ENCODE measurements around the gene TMEFF2.

TMEFF2 gene

DNA sequence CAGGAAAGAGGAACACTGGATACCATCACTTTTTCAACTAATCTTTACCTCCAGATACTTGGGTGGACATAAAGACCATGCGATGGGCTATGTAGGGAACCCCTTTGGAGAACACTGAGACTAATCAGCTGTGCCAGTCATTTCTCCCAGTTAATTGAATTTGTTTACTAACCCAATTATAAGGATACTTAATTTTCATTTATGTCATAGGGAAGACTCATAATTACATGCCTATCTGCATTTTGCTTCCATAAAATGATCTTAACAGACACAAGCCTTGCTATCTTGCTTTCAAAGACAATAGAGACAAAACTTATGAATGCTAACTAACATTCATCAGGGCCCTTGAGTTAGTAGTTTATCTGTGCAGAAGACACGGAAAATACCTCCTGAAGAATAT is 279.0 kb downstream of the TMEFF2 start:
- no peak overlapping the region for H3K27ac ChIP-seq (ENCODE audit: extremely low read depth, low read depth, low read length)
- ChIA-PET CTCF (no interaction called here), POLR2A (no interaction called here)
- H3K4me1 ChIP-seq (ENCODE audit: control insufficient read depth, insufficient read depth, low read length) = 0 out of 2 replicates have a peak, but pooled peaks cover 2% of the 10 kb centered on the region
- TF ChIP-seq ZNF423 (tag by site-specific recombination; IDR thresholded peaks at IDR 0.05) (no peak), ZNF23 (tag by site-specific recombination; IDR thresholded peaks at IDR 0.05; ENCODE audit: borderline replicate concordance) (no peak), ZNF792 (tag by site-specific recombination; IDR thresholded peaks at IDR 0.05) (no peak), SP2 (tag by site-specific recombination; IDR thresholded peaks at IDR 0.05) (no peak), ZNF837 (tag by site-specific recombination; IDR thresholded peaks at IDR 0.05) (no peak), ZIC2 (tag by site-specific recombination; IDR thresholded peaks at IDR 0.05) (no peak), ZNF266 (tag by site-specific recombination; IDR thresholded peaks at IDR 0.05; ENCODE audit: low read depth) (no peak), ZNF558 (tag by site-specific recombination; IDR thresholded peaks at IDR 0.05) (no peak), KLF9 (tag by site-specific recombination; IDR thresholded peaks at IDR 0.05; ENCODE audit: low read depth) (no peak)
- TF ChIP-seq, protein P1, sequence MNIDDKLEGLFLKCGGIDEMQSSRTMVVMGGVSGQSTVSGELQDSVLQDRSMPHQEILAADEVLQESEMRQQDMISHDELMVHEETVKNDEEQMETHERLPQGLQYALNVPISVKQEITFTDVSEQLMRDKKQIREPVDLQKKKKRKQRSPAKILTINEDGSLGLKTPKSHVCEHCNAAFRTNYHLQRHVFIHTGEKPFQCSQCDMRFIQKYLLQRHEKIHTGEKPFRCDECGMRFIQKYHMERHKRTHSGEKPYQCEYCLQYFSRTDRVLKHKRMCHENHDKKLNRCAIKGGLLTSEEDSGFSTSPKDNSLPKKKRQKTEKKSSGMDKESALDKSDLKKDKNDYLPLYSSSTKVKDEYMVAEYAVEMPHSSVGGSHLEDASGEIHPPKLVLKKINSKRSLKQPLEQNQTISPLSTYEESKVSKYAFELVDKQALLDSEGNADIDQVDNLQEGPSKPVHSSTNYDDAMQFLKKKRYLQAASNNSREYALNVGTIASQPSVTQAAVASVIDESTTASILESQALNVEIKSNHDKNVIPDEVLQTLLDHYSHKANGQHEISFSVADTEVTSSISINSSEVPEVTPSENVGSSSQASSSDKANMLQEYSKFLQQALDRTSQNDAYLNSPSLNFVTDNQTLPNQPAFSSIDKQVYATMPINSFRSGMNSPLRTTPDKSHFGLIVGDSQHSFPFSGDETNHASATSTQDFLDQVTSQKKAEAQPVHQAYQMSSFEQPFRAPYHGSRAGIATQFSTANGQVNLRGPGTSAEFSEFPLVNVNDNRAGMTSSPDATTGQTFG (tag by site-specific recombination; IDR thresholded peaks at IDR 0.05; ENCODE audit: borderline replicate concordance) = no peak
- H3K36me3 ChIP-seq (ENCODE audit: control insufficient read depth in 2 of 2, insufficient read depth in 1 of 2, low read length in 2 of 2) = no peaks in the 10 kb centered on the region
- H3K4me3 ChIP-seq (ENCODE audit: low read depth, low read length) = no peak overlapping the region
- H3K9me3 ChIP-seq (ENCODE audit: control insufficient read depth, insufficient read depth, low read depth, low read length) = no peaks in the 10 kb centered on the region

DNA sequence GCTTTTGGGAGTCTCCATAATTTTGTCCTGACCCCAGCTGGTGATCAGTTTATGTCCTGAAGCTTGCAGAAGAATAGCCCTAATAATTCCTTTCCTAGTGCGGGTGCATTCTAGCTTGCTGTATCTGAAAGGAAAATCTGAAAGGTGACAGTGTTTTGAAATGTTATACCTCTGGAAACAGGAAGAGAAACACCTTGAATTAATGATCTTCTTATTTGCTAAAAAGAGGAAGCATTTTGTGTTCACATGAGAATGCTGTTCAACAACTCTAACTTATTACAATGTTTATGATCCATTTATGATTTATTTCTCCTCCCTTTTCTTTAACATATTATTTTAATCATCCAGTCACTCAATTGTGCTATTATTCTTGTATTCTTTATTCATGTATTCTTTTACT is 280.9 kb downstream of the TMEFF2 start:
- Histone ChIP-seq H3K9me3 (ENCODE audit: control insufficient read depth, insufficient read depth, low read depth, low read length) (no peaks in the 10 kb centered on the region), H3K27ac (ENCODE audit: extremely low read depth, low read depth, low read length) (no peak overlapping the region), H3K36me3 (ENCODE audit: control insufficient read depth in 2 of 2, insufficient read depth in 1 of 2, low read length in 2 of 2) (no peaks in the 10 kb centered on the region), H3K4me1 (ENCODE audit: control insufficient read depth, insufficient read depth, low read length) (0 out of 2 replicates have a peak, but pooled peaks cover 2% of the 10 kb centered on the region), H3K4me3 (ENCODE audit: low read depth, low read length) (no peak overlapping the region)
- no peak for TF ChIP-seq ZNF394 (tag by site-specific recombination; IDR thresholded peaks at IDR 0.05; ENCODE audit: borderline replicate concordance)
- TF ChIP-seq, protein P2, sequence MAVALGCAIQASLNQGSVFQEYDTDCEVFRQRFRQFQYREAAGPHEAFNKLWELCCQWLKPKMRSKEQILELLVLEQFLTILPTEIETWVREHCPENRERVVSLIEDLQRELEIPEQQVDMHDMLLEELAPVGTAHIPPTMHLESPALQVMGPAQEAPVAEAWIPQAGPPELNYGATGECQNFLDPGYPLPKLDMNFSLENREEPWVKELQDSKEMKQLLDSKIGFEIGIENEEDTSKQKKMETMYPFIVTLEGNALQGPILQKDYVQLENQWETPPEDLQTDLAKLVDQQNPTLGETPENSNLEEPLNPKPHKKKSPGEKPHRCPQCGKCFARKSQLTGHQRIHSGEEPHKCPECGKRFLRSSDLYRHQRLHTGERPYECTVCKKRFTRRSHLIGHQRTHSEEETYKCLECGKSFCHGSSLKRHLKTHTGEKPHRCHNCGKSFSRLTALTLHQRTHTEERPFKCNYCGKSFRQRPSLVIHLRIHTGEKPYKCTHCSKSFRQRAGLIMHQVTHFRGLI (tag by site-specific recombination; IDR thresholded peaks at IDR 0.05) = no peak
- no peak for TF ChIP-seq ZNF629 (tag by site-specific recombination; IDR thresholded peaks at IDR 0.05)
- no peak for TF ChIP-seq BCL11B (tag by site-specific recombination; IDR thresholded peaks at IDR 0.05; ENCODE audit: low read depth)
- no peak for TF ChIP-seq ZBTB20 (tag by site-specific recombination; IDR thresholded peaks at IDR 0.05)
- no peak for TF ChIP-seq MEIS1 (CRISPR knock-in tag; IDR thresholded peaks at IDR 0.05; ENCODE audit: borderline replicate concordance)
- TF ChIP-seq, protein P3, sequence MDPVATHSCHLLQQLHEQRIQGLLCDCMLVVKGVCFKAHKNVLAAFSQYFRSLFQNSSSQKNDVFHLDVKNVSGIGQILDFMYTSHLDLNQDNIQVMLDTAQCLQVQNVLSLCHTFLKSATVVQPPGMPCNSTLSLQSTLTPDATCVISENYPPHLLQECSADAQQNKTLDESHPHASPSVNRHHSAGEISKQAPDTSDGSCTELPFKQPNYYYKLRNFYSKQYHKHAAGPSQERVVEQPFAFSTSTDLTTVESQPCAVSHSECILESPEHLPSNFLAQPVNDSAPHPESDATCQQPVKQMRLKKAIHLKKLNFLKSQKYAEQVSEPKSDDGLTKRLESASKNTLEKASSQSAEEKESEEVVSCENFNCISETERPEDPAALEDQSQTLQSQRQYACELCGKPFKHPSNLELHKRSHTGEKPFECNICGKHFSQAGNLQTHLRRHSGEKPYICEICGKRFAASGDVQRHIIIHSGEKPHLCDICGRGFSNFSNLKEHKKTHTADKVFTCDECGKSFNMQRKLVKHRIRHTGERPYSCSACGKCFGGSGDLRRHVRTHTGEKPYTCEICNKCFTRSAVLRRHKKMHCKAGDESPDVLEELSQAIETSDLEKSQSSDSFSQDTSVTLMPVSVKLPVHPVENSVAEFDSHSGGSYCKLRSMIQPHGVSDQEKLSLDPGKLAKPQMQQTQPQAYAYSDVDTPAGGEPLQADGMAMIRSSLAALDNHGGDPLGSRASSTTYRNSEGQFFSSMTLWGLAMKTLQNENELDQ (tag by site-specific recombination; IDR thresholded peaks at IDR 0.05; ENCODE audit: low read depth) = no peak
- TF ChIP-seq, protein P4, sequence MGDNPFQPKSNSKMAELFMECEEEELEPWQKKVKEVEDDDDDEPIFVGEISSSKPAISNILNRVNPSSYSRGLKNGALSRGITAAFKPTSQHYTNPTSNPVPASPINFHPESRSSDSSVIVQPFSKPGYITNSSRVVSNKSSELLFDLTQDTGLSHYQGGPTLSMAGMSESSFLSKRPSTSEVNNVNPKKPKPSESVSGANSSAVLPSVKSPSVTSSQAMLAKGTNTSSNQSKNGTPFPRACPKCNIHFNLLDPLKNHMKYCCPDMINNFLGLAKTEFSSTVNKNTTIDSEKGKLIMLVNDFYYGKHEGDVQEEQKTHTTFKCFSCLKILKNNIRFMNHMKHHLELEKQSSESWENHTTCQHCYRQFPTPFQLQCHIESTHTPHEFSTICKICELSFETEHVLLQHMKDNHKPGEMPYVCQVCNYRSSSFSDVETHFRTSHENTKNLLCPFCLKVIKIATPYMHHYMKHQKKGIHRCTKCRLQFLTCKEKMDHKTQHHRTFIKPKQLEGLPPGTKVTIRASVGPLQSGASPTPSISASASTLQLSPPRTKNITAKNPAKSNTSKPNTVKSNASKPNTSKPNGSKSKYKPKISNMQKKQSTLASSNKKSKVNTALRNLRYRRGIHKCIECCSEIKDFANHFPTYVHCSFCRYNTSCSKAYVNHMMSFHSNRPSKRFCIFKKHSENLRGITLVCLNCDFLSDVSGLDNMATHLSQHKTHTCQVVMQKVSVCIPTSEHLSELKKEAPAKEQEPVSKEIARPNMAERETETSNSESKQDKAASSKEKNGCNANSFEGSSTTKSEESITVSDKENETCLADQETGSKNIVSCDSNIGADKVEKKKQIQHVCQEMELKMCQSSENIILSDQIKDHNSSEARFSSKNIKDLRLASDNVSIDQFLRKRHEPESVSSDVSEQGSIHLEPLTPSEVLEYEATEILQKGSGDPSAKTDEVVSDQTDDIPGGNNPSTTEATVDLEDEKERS (tag by site-specific recombination; IDR thresholded peaks at IDR 0.05) = no peak
- TF ChIP-seq GLI4 (tag by site-specific recombination; IDR thresholded peaks at IDR 0.05) = no peak
- TF ChIP-seq ZNF654 (tag by site-specific recombination; IDR thresholded peaks at IDR 0.05; ENCODE audit: low read depth) = no peak
- TF ChIP-seq WT1 (tag by site-specific recombination; IDR thresholded peaks at IDR 0.05) = no peak
- ChIA-PET POLR2A (no interaction called here), CTCF (interaction anchor here (1.0 kb wide), 1 partner anchor 102 kb away, joined by 3 read pairs; no protein-coding TSS in a partner anchor)

Measured in HEK293 (cell line).